Measurements from ENCODE around the gene FERD3L.

GRCh38 chr7:19099924-19100323 lies 45.3 kb downstream of the FERD3L start:
- TF ChIP-seq EZH2 (IDR thresholded peaks at IDR 0.05; ENCODE audit: low read depth, unreplicated experiment): no peak
- no peak for TF ChIP-seq CTCF (conservative IDR thresholded peaks at IDR 0.05; ENCODE audit: low read depth in 2 of 2)
